GM19023 (cell line): ENCODE measurements around the gene HPD.

Experiments used
- ATAC-seq: cut with Tn5 transposase; IDR thresholded peaks from one replicate; pipeline ENCODE4 v1.9.1; 2021; ENCODE audit warnings: mild to moderate bottlenecking, moderate library complexity; ENCODE audit not compliant: unreplicated experiment

HPD gene

DNA sequence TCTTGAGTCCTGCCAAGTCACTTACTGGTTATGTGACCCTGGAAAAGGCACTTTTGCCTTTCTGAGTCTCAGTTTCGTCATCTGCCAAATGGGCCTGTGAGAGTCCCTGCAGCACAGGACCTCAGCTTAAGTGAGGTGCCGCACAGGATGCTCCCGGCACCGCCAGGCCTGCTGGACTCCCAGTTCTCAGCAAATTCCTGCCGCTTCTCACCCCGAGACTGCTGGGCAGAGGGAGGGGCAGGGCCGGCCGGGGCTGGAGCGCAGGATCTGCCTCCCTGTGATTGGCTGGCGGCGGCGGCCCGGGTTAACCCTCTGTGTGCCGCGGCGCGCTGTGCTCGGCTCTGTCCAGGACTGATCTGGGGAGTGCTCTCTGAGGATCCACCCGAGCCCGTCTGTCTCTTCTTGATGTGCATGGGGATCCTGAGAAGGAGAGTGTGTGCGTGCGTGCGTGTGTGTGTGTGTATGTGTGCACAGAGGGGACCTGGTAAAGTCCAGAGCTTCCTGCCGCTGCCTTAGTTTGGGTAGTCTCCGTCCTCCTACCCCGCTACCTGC, 46.3 kb downstream of the HPD start:
- ATAC-seq: peak; percentile 21

DNA sequence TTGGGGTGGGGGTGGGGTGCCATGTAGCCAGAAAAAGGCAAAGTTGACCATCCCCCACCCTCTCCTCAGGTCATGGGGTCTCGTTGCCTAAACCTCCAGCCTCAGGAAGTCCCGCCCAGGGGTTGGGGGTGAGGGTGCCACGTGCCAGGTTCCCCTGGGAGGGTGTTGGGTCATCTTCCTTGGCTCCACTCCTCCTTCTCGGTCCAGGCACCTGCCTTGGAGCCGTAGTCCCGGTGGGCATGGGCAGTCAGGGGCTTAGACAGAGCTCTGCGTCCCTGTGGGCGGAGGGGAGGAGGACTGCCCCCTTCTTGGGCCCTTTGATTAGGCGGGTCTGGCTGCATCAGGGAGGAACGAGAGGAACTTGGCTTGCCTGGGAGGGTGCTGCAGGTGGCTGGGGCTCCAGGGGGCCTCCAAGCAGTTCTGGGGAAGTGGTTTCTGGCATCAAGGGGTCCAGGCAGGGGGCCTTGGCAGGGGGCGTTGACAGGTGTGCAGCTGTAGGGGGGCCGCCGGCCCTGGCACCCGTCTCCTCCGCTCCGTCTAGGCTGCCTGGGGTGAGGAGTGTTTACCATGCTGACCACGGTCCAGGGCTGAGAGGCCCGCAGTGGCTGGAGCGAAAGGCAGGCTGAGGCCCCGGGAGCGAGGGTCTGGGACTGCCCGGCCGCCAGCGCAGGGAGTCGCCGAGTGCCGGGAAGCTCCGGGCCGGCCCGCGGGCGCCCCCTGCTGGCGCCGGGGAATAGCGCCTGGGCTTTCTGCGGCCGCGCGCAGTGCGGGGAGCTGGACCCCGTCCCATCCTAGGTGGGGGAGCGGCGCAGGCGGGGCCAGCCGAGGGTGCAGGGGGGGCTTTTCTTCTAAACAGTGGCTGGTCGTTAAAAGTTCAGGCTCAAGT, 47.0 kb downstream of the HPD start:
- ATAC-seq: peak; percentile 56

DNA sequence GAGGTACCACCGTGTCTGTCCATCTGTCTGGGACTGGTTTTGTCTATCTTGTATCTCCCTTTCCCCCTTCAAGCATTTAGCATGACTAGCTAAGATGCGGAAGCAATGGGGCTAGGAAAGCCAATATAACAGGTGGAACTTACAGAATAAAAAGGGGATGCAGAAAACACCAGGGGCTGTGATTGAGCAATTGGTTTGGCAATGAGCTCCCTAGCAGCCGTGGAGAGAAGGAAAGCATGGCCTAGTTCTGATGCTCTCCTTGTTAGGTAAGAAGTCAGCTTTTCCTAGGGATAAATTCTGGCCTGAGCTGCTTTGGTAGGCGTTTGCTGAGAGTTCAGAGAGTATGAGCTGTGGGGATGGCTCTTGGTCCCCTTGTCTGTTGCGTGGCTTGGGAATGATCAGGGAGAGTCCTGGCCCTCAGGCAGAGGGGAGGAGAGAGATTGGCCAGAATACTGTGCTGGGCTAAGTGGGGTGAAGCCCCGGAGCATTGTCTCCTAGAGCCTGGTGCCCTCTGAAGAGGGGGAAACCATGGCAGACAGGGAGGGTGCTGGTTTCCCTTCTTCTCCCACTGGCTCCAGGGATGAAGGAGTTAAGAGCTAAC, 47.7 kb downstream of the HPD start:
- no peak for ATAC-seq

DNA sequence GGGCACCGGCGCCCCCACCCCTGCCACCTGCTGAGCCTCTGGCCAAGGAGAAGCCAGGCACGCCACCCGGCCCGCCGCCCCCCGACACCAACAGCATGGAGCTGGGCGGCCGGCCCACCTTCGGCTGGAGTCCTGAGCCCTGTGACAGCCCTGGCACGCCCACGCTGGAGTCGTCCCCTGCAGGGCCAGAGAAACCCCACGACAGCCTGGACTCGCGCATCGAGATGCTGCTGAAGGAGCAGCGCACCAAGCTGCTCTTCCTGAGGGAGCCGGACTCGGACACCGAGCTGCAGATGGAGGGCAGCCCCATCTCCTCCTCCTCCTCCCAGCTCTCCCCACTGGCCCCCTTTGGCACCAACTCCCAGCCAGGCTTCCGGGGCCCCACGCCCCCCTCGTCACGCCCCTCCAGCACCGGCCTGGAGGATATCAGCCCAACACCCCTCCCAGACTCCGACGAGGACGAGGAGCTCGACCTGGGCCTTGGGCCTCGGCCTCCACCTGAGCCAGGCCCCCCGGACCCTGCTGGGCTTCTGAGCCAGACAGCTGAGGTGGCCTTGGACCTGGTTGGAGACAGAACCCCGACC, 48.3 kb downstream of the HPD start:
- no peak for ATAC-seq

DNA sequence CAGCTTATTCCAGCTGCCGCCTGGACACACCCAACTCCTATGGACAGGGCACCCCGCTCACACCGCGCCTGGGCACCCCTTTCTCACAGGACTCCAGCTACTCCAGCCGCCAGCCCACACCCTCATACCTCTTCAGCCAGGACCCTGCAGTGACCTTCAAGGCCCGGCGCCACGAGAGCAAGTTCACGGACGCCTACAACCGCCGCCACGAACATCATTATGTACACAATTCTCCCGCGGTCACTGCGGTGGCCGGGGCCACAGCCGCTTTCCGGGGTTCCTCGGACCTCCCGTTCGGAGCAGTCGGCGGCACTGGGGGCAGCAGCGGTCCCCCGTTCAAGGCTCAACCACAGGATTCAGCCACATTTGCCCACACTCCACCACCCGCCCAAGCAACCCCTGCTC, 48.9 kb downstream of the HPD start:
- no peak for ATAC-seq

DNA sequence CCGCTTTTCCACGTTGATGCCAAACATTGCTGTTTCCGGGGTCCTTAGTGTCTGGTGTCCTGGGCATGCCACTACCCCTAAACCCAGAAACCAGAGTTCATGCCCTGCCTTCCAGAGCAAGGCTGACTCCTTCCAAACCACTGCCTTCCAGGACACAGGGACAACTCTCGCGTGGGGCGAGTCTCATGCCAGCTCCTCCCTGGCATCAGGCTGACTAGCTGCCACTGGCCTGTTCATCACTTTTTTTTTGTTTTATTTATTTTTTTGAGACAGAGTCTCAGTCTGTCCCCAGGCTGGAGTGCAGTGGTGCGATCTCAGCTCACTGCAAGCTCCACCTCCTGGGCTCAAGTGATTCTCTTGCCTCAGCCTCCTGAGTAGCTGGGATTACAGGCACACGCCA, 50.0 kb downstream of the HPD start:
- ATAC-seq: no peak

DNA sequence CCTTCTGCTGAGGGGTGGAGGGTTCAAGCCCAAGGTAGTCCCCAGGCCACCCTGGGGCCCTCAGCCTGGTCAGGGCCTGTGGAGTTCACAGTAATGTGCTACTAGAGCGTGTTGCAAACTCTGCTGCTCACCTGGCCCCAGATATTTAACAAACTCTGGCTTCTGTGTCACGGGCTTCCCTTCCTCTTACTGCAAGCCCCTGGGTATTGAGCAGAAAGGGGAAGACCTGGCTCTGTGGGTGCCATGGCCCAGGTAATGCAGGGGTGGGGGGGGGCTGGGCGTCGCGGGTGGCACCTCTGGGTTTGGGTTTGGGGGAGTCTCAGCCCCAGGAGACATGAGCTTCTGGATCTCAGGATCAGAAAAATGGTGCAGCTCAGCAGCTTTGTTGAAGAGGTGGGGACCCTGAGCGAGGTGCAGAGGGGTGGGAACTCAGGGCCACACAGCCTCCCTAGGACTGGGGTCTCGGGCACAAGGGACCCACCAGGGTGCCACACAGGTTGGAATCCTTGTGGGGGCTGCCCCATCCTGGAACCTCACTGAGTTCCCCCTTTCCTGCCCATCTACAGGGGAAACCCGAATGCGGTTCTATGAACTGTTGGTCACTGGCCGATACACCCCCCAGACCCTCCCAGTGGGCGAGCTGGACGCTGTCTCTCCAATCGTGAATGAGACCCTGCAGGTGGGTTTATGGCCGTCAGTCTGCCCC, 50.9 kb downstream of the HPD start:
- ATAC-seq: no peak

DNA sequence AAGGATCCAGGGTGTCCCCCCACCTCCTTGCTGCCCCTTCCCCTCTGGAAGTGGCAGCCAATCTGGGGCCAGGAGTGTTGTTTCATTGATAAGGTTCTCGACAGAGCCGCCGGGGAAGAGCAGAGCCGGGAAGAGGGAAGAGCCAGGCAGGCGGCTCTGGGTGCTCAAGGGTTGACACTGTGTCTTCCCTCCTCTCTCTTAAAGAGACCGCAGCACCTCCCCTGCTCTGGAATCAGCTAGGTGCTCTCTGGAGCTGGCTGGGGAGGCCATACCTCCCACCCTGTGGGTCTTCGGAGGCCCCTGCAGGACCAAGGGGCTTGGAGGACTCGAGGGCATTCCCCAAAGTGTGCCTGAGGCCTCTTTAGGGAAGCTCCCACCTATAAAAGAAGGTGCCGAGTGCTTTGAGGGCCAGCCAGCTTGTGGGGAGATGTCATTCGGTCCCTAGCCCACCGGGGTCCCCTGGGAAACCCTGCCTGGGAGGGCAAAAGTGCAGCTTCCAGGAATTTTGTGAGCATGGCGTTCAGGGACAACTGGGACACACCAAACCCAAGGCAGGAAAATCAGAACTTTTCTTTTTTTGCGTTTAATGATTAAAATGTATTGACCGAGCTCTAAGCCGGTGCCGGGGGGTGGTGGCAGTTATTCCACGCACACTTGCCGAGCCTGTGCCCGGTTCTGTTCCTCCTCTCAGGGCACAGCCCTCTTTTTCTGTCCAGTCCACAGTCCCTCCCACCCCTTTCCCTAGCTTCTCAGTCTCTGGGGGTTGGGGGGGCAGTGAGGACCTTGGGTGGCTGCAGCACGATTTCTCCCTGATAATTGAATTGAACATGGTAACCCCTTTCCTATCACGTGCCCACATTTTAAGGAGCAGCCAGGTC, 51.9 kb downstream of the HPD start:
- no peak for ATAC-seq

DNA sequence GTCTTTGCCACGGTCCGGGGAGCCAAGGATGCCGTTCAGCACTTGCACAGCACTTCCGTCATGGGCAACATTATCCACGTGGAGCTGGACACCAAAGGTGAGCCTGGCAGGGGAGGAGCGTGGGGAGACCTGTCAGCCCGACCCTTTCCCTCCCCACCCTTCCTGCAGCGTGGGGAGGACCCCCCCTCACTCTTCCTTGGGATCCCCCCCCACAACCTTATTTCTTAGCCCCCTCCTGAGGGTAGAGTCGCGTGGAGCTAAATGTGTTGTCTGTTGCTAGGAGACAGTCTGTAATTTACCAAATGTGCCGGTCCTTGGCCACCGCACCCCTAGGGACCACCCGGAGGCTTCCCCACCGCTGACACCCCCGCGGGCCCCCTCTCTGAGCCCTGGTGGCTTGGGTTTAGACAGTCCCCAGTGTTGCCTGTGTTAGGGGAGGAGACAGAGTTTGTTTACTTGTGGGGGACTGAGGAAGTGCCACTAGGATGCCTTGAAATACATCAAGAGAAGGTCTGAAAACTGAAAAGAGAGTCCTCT, 52.6 kb downstream of the HPD start:
- no peak for ATAC-seq

DNA sequence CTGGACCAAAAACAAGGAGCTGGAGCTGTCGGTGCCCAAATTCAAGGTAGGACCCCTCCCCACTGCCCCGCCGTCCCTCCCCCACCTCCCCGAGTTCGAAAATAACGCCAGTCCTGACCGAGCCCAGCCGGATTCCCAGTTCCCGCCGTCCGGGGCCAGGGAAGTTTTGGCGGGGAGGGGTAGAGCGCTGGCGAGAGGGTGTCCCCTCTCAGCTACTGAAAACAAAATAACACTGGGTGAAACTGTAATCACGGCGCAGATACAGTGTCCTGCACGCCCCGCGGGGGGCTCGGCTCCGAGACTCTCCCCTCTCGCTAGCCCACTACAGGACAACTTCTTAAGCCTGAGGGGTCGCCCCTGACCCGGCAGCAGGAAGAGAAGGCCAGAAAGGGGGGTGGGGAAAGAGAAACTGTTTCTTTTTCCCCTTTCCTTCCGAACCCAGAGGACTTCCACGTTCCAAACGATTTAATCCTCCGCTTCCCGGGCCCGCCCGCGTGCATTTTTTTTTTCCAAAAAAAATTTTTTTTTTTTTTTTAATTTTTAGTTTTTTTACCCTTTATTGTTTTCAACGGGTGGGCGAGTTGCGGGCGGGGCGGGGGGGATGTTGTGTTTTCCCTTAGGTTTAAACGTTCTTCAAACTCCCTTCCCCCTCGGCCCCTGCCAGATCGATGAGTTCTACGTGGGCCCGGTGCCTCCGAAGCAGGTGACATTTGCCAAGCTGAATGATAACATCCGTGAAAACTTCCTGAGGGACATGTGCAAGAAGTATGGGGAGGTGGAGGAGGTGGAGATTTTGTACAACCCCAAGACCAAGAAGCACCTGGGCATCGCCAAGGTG, 53.3 kb downstream of the HPD start:
- no peak for ATAC-seq

DNA sequence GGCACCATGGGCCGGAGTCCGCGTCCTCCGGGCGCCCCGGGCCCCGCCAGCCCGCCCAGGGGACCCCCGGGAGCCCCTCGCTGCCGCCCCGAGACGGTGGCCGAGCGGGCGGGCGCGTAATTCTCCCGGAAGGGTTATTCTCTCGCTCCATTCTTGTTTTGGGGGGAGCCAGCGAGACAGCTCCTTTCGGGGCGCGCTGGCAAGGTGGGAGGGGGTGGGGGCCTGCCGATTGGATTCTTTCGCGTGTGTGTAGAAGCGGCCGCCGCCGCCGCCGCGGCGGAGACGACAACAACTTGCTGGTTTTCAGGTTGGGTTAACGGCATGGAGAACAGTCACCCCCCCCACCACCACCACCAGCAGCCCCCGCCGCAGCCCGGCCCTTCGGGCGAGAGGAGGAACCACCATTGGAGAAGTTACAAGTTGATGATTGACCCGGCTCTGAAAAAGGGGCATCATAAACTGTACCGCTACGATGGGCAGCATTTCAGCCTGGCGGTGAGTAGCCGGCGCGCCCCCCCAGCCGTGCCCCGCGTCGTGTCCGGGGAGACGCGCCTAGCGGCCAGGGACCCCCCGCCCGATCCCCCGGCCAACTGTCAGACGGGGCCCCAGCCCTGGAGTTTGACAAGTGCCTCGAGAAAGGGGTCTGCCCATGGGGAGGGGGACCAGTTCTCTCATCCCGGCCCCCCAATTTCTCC, 54.1 kb downstream of the HPD start:
- ATAC-seq: no peak

DNA sequence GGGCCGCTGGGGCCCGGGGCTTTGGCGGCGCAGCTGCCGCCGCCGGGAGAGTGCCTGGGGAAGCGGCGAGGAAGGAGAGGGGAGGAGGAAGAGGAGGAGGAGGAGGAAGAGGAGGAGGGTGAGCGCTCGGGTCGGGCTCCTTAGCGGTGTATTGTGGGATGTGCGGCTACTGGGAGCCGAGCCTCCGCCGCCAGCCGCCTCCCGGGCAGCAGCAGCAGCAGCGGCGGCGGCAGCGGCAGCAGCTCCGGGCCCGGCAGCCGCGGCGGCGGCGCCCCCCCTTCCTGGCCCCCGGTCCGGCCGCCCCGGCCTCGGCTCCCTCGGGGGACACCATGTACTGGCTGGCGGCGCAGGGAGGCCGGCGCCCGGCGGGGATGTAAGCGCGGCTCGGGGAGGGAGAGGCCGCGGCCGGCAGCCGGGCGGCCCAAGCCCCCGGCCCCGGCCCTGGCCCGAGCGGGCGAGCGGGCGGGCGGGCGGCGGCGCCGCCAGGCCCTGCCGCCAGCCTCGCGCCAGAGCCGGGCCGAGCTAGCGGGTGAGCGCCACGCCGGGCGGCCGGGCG, 54.7 kb downstream of the HPD start, which contains the start of gene SETD1B:
TSS of gene SETD1B (plus strand) at position 149 of the 556 bp plus-strand sequence. CDS start 729 bp downstream, outside the sequence.
- peak; percentile 3 for ATAC-seq

DNA sequence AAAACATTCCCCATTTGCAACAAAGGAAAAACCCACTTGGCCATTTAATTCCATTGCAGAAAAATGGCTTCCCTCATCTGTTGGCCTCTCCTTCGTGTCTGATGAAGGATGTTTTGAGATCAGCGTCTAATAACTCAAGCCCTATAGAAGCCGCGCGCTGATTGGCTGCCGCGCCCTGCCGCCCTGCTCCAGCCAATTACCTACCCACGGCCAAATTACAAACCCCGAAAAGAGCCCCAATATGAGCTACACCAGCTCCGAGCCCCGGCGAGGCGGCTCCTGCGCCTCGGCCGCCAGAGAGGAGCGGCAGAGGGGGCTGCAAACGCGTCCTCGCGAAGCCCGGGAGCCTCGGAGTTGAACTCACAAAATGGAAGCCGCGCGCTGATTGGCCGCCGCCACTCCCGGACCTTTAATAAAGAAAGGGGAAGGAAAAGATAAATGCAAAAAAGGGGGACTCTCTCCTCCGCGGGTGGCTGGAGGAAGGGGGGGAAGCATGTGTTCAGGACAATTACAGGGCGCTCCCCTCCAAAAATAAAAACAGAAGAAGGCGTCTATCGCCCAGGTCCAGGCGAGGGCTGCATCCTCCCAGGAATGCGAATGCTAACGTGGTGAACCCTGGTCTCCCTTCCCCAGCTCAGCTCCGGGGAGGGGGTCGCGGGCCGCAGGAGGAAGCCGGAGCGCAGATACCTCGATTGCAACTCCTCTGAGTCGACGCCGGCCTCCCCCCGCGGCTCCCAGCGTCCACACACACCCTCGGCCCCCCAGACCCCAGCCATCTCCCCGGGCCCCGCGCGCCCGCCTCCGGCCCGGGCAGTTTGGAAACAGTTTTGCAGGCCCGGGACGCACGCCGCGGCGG, 55.6 kb downstream of the HPD start:
- ATAC-seq: peak; percentile 30

DNA sequence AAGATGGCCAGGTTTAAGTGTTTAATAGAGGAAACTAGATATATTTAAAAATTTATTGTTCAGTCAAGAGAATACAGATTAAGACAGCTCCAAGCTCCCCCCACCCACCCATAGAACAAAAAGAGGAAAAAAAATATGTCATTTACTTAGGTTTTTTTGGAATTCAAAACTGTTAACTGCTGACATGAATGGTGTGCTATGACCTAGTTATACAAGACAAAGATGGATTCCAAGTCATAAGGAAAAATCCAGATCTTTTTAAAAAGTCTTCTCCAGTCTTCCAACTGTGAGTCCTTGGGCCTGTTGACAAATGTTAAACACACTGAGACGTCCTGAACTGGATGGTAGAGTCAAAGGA, 56.2 kb downstream of the HPD start:
- ATAC-seq: no peak

DNA sequence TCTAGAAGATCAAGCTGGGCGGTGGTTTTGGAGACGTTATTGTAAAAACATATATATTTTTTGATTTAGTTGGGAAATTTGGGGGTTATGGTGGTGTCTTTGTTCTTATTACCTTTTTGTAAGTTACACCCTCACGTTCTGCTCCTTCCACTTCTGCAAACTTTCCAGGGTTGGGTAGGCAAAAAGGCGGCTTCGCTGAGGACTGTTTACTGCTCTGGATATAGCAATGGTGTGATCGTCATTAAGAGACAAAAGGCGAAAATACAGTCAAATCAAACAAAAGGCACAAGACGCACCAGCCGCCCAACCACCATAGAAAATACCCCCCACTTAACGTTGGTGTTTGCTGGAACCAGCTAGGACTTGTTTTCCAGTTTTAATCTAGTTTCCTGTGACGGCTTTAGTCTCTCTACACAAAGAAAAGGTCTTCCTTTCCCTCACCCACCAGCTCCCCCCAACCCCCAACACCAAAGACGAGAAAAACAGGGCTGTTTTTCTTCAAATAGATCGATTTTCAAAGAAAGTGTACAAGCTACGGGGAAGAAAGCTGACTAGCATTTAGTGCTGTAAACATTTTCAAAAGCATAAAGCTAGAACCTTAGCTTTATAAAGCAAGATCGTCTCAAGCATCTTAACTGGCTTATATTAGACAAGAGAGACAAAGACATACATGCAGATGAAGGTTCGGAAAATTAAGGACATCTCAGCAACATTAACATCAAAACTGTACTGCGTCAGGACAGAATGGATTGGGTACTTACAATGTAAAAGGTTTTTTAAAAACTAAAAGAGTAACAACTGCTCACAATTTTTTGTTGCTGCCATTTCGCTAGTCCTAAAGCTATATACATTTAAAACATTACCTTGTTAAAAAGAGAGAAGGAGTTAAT, 56.8 kb downstream of the HPD start:
- ATAC-seq: no peak
